Chondrocyte (in vitro differentiated cells): ENCODE measurements around the gene UXS1. TPM values are rescaled to one million over a fixed set of nuclear protein-coding genes. Genes with fewer than 3 reads are reported as not detected.
"Not testable (repeated sequence)": the region's sequence is repeated elsewhere in the genome, so short reads cannot be mapped to it uniquely, and the experiment has no call there.

ENCODE experiments used
- DNase-seq: peaks from one replicate; pipeline ENCODE4 v3.0.0; 2021; ENCODE audit warnings: mixed read lengths, low spot score
- H3K27ac Mint-ChIP-seq: one replicate; pipeline ENCODE4 v1.8.0; 2021; ENCODE audit warnings: mild to moderate bottlenecking, moderate library complexity, mixed read lengths; ENCODE audit not compliant: unreplicated experiment
- H3K27me3 Mint-ChIP-seq: 2 replicates; pipeline ENCODE4 v1.8.0; 2021; ENCODE audit warnings: low read depth, mixed read lengths
- H3K36me3 Mint-ChIP-seq: 2 replicates; pipeline ENCODE4 v1.8.0; 2021; ENCODE audit warnings: low read depth, mixed read lengths
- H3K4me1 Mint-ChIP-seq: 2 replicates; pipeline ENCODE4 v1.8.0; 2021; ENCODE audit warnings: low read depth, mild to moderate bottlenecking, mixed read lengths
- H3K4me3 Mint-ChIP-seq: one replicate; pipeline ENCODE4 v1.8.0; 2021; ENCODE audit warnings: mild to moderate bottlenecking, moderate library complexity, mixed read lengths; ENCODE audit not compliant: unreplicated experiment
- H3K9me3 Mint-ChIP-seq: 2 replicates; pipeline ENCODE4 v1.8.0; 2021; ENCODE audit warnings: low read depth, mixed read lengths
- total RNA-seq: library from RNA; stranded (reverse); gene quantifications from 3 replicates; pipeline ENCODE4 v1.2.1, GENCODE V29; 2021
- TF ChIP-seq, protein P1 (sequence below): fragments of 200-600 bp; sonication (generic); IDR thresholded peaks from 2 replicates; pipeline ENCODE4 v1.5.0; 2021; ENCODE audit warnings: antibody characterized with exemption, mild to moderate bottlenecking, moderate library complexity

UXS1 gene
- total RNA-seq, 1 donor from 2014 or later, result 19.7 TPM

DNA sequence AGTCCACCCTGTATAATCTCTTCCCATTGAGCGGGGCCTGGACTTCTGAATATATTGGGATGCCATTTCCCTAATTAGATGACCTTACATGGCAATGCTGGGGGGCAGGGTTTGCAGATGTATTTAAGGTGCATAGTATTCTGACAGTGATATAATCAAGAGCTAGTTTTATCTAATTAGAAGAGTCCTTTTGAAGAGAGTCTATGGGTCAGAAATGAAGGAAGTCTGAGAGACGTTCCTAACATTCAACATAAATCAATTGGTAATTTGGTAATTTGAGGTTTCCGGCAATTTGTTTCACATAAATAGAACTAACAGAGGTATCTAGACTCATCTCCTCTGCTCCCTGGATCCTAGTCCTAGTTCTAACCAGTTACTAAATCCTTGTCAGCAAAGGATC, 25.7 kb upstream of the UXS1 start:
- no peaks in the 10 kb centered on the region for H3K4me1 Mint-ChIP-seq
- no peak for DNase-seq
- H3K36me3 Mint-ChIP-seq, result peaks cover 4% of the 10 kb centered on the region
- H3K27me3 Mint-ChIP-seq, result peaks cover 18% of the 10 kb centered on the region
- TF ChIP-seq, protein P1, sequence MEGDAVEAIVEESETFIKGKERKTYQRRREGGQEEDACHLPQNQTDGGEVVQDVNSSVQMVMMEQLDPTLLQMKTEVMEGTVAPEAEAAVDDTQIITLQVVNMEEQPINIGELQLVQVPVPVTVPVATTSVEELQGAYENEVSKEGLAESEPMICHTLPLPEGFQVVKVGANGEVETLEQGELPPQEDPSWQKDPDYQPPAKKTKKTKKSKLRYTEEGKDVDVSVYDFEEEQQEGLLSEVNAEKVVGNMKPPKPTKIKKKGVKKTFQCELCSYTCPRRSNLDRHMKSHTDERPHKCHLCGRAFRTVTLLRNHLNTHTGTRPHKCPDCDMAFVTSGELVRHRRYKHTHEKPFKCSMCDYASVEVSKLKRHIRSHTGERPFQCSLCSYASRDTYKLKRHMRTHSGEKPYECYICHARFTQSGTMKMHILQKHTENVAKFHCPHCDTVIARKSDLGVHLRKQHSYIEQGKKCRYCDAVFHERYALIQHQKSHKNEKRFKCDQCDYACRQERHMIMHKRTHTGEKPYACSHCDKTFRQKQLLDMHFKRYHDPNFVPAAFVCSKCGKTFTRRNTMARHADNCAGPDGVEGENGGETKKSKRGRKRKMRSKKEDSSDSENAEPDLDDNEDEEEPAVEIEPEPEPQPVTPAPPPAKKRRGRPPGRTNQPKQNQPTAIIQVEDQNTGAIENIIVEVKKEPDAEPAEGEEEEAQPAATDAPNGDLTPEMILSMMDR, result no peak
- peaks cover 11% of the 10 kb centered on the region for H3K9me3 Mint-ChIP-seq
- H3K27ac Mint-ChIP-seq, result no peak overlapping the region
- no peak overlapping the region for H3K4me3 Mint-ChIP-seq

- DNase-seq, H3K27ac Mint-ChIP-seq, H3K4me1 Mint-ChIP-seq, H3K4me3 Mint-ChIP-seq, H3K36me3 Mint-ChIP-seq: not testable (repeated sequence)
- Mint-ChIP-seq H3K27me3 (peaks cover 20% of the 10 kb centered on the region), H3K9me3 (peaks cover 11% of the 10 kb centered on the region)
Measured at GRCh38 chr2:106219157-106219556, 25.1 kb upstream of the UXS1 start.

GRCh38 chr2:106208874-106209273, 14.8 kb upstream of the UXS1 start:
- TF ChIP-seq, protein P1, result no peak
- DNase-seq, result no peak
- Mint-ChIP-seq H3K27ac (no peak overlapping the region), H3K4me3 (no peak overlapping the region), H3K36me3 (peaks cover 7% of the 10 kb centered on the region), H3K27me3 (peaks cover 31% of the 10 kb centered on the region), H3K4me1 (no peaks in the 10 kb centered on the region), H3K9me3 (peaks cover 15% of the 10 kb centered on the region)

- Mint-ChIP-seq H3K9me3 (peaks cover 15% of the 10 kb centered on the region), H3K36me3 (peaks cover 9% of the 10 kb centered on the region), H3K27ac (no peak overlapping the region), H3K27me3 (peaks cover 36% of the 10 kb centered on the region), H3K4me3 (no peak overlapping the region), H3K4me1 (no peaks in the 10 kb centered on the region)
- TF ChIP-seq, protein P1, result no peak
- no peak for DNase-seq
Measured at GRCh38 chr2:106208399-106208798, 14.3 kb upstream of the UXS1 start.

- no peaks in the 10 kb centered on the region for H3K4me1 Mint-ChIP-seq
Measured at GRCh38 chr2:106207246-106207645, 13.1 kb upstream of the UXS1 start.

DNA sequence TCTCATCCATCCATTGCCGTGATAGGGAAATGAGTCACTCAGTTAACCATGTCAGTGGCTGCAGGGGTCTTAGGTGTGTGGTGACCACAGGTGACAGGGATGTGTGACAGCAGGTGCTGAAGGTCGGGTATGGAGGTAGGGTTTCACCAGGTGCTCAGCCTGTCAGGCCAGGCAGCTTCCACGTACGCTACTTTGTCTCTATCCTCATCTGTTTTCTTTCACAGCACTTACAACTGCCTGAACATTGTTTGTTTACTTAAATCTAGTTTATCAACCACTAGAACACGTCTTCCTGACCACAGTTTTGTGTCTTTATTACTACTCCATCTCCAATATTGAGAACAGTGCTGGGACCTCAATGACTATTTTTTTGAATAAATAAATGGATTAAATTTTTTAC, 11.4 kb upstream of the UXS1 start:
- Mint-ChIP-seq H3K27me3 (peaks cover 52% of the 10 kb centered on the region), H3K36me3 (peaks cover 9% of the 10 kb centered on the region), H3K4me3 (no peak overlapping the region), H3K27ac (no peak overlapping the region), H3K4me1 (no peaks in the 10 kb centered on the region), H3K9me3 (peaks cover 15% of the 10 kb centered on the region)
- TF ChIP-seq, protein P1, result no peak
- no peak for DNase-seq

More at GRCh38 chr2:106207246-106207645, 13.1 kb upstream of the UXS1 start:
- H3K27me3 Mint-ChIP-seq, result peaks cover 46% of the 10 kb centered on the region
- TF ChIP-seq, protein P1, result no peak
- H3K9me3 Mint-ChIP-seq, result peaks cover 15% of the 10 kb centered on the region
- peaks cover 9% of the 10 kb centered on the region for H3K36me3 Mint-ChIP-seq
- DNase-seq, result no peak
- H3K4me3 Mint-ChIP-seq, result no peak overlapping the region
- H3K27ac Mint-ChIP-seq, result no peak overlapping the region

- not testable (repeated sequence) for DNase-seq, H3K4me3 Mint-ChIP-seq, H3K4me1 Mint-ChIP-seq, H3K27ac Mint-ChIP-seq, H3K36me3 Mint-ChIP-seq
- Mint-ChIP-seq H3K27me3 (peaks cover 46% of the 10 kb centered on the region), H3K9me3 (peaks cover 15% of the 10 kb centered on the region)
Measured at GRCh38 chr2:106204551-106204950, 10.4 kb upstream of the UXS1 start.
